HG03457 (cell line): Measurements from ENCODE around the gene MUC12.
"Not testable (repeated sequence)": the region's sequence is repeated elsewhere in the genome, so short reads cannot be mapped to it uniquely, and the experiment has no call there.

Source experiments
- ATAC-seq: cut with Tn5 transposase; IDR thresholded peaks from one replicate; pipeline ENCODE4 v1.9.1; 2021; ENCODE audit warnings: moderate number of reproducible peaks; ENCODE audit not compliant: unreplicated experiment

MUC12 gene

DNA sequence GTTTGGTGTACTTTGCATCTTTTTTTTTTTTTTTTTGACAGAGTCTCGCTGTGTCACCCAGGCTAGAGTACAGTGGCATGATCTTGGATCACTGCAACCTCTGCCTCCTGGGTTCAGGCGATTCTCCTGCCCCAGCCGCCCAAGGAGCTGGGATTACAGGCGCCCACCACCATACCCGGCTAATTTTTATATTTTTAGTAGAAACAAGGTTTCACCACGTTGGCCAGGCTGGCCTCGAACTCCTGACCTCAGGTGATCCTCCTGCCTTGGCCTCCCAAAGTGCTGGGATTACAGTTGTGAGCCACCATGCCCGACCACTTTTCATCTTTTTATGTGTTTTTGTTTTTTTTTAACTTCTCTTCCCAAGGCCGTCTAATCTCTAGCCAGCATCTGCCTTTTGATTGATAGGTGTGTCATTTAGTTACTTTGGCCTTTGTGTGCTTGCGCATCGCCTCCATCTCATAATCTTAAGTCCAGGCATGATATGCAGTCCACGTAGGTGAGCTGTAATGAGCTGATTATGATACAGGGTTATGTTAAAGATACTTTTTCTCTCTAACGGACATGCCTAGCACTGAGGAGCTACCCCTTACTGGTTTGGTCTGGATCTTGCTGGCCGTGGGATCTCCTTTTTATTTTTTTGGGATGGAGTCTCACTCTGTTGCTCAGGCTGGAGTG is 15.0 kb downstream of the MUC12 start:
- not testable (repeated sequence) for ATAC-seq

DNA sequence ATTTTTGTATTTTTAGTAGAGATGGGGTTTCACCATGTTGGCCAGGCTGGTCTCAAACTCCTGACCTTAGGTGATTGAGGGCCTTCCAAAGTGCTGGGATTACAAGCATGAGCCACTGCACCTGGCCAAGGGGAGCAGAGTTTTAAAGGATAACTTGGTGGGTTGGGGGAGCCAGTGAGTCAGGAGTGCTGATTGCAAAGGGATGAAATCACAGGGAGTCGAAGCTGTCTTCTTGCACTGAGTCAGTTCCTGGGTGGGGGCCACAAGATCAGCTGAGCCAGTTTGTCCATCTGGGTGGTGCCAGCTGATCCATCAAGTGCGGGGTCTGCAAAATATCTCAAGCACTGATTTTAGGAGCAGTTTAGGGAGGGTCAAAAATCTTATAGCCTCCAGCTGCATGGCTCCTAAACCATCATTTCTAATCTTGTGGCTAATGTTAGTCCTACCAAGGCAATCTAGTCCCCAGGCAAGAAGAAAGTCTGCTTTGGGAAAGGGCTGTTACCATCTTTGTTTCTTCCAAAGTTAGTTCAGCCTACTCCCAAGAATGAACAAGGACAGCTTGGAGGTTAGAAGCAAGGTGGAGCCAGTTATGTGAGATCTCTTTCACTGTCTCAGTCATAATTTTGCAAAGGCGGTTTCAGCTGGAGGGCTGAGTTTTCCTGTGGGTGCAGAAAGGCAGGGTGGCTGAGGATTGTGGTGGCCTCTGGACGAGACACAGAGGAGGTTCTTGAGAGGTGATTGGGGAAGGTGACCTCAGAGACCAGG is 15.8 kb downstream of the MUC12 start:
- not testable (repeated sequence) for ATAC-seq

DNA sequence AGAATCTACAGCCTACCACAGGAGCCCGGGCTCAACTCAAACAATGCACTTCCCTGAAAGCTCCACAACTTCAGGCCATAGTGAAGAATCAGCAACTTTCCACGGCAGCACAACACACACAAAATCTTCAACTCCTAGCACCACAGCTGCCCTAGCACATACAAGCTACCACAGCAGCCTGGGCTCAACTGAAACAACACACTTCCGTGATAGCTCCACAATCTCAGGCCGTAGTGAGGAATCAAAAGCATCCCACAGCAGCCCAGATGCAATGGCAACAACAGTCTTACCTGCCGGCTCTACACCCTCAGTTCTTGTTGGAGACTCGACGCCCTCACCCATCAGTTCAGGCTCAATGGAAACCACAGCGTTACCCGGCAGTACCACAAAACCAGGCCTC is 22.3 kb downstream of the MUC12 start:
- ATAC-seq, result no peak

DNA sequence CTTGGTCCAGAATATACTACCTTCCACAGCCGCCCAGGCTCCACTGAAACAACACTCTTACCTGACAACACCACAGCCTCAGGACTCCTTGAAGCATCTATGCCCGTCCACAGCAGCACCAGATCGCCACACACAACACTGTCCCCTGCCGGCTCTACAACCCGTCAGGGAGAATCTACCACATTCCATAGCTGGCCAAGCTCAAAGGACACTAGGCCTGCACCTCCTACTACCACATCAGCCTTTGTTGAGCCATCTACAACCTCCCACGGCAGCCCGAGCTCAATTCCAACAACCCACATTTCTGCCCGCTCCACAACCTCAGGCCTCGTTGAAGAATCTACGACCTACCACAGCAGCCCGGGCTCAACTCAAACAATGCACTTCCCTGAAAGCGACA is 22.9 kb downstream of the MUC12 start:
- not testable (repeated sequence) for ATAC-seq

DNA sequence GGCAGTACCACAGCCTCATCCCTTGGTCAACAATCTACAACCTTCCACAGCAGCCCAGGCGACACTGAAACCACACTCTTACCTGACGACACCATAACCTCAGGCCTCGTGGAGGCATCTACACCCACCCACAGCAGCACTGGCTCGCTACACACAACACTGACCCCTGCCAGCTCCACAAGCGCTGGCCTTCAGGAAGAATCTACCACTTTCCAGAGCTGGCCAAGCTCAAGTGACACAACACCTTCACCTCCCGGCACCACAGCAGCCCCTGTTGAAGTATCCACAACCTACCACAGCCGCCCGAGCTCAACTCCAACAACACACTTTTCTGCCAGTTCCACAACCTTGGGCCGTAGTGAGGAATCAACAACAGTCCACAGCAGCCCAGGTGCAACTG is 25.3 kb downstream of the MUC12 start:
- ATAC-seq, result not testable (repeated sequence)

DNA sequence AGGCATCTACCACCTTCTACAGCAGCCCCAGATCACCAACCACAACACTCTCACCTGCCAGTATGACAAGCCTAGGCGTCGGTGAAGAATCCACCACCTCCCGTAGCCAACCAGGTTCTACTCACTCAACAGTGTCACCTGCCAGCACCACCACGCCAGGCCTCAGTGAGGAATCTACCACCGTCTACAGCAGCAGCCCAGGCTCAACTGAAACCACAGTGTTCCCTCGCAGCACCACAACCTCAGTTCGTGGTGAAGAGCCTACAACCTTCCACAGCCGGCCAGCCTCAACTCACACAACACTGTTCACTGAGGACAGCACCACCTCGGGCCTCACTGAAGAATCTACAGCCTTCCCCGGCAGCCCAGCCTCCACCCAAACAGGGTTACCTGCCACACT is 29.2 kb downstream of the MUC12 start:
- ATAC-seq, result not testable (repeated sequence)

DNA sequence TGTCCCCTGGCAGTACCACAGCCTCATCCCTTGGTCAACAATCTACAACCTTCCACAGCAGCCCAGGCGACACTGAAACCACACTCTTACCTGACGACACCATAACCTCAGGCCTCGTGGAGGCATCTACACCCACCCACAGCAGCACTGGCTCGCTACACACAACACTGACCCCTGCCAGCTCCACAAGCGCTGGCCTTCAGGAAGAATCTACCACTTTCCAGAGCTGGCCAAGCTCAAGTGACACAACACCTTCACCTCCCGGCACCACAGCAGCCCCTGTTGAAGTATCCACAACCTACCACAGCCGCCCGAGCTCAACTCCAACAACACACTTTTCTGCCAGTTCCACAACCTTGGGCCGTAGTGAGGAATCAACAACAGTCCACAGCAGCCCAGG is 30.0 kb downstream of the MUC12 start:
- not testable (repeated sequence) for ATAC-seq

DNA sequence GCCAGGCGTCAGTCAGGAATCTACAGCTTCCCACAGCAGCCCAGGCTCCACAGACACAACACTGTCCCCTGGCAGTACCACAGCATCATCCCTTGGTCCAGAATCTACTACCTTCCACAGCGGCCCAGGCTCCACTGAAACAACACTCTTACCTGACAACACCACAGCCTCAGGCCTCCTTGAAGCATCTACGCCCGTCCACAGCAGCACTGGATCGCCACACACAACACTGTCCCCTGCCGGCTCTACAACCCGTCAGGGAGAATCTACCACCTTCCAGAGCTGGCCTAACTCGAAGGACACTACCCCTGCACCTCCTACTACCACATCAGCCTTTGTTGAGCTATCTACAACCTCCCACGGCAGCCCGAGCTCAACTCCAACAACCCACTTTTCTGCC is 30.7 kb downstream of the MUC12 start:
- ATAC-seq, result not testable (repeated sequence)

DNA sequence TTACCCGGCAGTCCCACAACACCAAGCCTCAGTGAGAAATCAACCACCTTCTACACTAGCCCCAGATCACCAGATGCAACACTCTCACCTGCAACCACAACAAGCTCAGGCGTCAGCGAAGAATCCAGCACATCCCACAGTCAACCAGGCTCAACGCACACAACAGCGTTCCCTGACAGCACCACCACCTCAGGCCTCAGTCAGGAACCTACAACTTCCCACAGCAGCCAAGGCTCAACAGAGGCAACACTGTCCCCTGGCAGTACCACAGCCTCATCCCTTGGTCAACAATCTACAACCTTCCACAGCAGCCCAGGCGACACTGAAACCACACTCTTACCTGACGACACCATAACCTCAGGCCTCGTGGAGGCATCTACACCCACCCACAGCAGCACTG is 33.0 kb downstream of the MUC12 start:
- not testable (repeated sequence) for ATAC-seq

DNA sequence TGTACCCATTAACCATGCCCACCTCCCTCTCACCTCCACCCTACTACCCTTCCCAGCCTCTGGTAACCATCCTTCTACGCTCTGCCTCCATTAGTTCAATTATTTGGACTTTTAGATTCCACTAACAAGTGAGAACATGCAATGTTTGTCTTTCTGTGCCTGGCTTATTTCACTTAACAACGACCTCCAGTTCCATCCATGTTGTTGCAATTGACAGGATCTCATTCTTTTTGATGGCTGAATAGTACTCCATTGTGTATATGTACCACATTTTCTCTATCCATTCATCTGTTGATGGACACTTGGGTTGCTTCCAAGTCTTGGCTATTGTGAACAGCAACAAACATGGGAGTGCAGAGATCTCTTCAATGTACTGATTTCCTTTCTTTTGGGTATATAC is 38.0 kb downstream of the MUC12 start:
- not testable (repeated sequence) for ATAC-seq

DNA sequence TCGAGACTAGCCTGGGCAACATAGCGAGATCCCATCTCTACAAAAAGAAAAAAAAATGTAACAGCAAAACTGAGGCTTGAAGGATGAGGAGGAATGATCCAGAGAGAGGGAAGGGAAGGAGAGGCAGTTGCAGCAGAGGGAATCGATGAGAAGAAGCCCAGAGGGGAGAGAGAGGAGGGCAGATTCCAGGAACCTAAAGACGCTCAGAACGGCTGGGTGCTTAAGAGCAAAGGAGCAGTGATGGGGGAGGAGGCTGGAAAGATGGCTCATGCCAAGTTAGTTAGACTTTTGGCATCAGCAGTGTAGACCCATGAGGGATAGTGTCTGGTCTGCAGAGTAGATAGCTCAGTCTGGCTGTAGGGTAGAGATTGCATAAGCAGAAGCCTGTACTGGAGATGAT is 40.3 kb downstream of the MUC12 start:
- ATAC-seq, result no peak

DNA sequence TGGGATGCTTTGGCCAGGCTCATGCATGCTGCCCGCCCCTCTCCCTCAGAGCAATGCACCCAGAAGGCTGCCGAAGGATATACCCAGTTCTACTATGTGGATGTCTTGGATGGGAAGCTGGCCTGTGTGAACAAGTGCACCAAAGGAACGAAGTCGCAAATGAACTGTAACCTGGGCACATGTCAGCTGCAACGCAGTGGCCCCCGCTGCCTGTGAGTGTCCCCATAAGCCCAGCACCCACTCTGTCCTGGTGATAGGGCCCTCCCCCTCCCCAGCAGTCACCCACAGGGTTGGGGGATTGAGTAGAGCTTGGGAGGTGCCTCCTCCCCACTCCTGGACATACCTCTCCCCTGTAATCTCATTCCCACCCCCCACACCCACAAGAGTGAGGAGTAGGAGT is 43.6 kb downstream of the MUC12 start:
- no peak for ATAC-seq

DNA sequence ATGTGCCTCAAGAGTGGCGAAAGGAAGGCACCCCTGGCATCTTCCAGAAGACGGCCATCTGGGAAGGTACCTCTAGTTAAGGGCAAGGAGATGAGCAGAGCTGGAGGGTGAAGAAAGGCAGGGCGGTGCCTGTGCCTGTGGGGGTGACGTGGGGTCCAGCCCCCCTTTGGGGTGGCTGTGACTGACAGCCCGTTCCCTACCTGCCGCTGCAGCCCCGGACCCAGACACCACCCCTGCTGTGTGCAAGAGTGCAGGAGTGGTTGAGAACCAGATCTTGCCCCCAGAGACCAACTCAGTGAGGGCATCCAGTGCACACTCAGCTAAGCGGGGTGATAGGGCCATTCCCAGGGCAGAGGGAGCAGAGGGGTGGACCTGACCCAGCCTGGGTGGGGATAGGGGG is 46.3 kb downstream of the MUC12 start:
- no peak for ATAC-seq

DNA sequence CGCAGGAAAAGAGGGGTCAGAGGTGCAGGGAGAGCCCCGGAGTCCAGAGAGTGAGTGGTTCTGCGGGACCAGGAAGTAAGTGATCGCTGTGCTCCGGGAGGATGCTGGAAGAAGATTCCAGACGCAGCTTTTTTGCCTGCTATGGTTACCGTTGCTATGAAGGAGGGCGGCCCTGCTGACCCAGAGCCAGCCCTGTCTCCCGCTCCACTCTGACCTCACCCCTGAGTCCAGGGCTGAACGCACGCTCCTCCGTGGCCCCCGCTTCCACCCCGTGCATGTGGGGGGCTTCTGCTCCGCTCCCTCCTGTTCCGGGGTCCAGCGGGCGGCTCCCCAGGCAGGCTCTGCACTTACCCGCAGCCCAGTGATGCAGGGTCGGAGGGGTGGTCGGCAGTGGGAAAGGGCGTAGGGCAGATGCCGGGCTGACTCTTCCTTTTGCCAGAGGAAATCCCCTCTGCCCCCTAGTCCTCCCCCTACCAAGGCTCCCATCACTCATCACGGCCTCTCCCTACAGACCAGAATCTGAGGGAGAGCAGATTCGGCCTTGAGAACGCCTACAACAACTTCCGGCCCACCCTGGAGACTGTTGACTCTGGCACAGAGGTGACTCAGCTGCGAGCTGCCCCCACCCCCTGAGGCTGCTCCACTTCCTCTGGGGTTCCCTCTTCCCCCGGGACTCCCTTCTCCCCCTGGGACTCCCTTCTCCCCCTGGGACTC is 47.9 kb downstream of the MUC12 start:
- ATAC-seq, result peak; percentile 46

DNA sequence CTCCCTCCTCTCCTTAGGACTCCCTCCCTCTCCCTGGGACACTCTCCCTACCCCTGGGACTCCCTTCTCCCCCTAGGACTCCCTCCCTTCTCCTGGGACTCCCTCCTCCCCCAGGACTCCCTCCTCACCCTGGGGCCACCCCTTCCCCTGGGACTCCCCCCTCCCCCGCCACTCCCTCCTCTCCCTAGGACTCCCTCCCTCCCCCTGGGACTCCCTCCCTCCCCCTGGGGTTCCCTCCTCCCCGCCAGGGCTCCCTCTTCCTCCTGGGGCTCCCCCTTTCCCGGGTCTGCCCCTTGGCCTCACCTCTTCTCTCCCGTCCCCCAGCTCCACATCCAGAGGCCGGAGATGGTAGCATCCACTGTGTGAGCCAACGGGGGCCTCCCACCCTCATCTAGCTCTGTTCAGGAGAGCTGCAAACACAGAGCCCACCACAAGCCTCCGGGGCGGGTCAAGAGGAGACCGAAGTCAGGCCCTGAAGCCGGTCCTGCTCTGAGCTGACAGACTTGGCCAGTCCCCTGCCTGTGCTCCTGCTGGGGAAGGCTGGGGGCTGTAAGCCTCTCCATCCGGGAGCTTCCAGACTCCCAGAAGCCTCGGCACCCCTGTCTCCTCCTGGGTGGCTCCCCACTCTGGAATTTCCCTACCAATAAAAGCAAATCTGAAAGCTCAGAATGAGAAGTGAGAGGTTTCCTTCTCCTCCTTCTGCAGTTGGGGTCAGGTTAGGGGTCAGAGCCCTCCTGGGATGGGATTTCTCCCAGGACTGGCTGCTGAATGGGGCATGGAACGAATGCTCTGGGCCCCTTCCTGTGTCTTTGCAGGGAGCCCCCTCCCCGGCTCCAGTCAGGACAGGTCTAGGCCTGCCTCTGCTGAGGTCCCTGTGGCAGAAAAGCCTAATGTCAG is 49.2 kb downstream of the MUC12 start:
- ATAC-seq, result no peak

DNA sequence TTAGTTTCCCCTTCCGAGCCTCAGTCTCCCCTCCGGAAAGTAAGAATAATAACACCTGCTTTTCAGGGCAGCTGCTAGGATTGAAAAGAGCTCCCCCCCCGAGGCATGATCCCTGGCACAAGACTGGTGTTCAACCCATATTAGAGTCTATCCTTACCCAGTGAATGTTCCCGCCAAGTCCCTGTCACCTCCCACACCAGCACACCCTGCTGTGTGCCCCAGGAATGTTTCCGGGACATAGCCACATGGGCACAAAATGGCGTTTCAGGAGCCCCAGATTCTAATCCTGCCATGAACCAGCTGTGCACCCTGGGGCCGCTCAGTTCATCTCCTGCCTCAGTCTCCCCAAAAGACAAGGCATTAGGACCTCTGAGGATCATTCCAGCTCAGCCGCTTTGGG is 51.1 kb downstream of the MUC12 start:
- ATAC-seq, result no peak

DNA sequence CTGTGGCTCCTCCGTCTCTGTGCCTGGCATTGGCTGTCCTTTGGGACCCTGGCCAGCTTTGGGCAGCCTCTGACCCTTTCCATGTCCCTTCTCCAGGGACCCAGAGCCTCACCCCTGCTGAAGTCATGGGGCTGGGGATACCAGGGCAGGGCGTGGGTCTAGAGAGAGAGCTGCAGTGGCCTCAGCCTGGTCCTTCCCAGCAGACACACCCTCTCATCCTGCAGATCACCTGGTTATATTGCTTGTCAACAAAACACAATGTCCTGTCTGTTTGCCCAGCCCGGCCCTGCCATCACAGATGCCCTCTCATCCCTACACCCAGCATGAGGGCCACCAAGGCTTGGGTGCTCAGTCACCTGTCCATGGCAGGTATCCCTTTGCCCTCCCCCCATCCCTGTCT is 52.3 kb downstream of the MUC12 start:
- no peak for ATAC-seq

DNA sequence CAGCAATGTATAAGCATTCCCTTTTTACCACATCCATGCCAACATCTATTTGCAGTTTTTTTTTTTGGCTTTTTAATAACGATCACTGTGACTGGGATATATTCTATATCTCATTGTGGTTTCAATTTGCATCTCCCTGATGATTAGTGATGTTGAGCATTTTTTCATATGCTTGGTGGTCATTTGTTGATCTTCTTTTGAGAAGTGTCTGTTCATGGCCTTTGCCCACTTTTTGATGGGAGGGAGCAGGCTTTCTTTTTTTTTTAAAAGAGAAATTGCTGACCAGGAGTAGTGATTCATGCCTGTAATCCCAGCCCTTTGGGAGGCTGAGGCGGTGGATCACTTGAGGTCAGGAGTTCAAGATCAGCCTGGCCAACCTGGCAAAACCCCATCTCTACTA is 54.5 kb downstream of the MUC12 start:
- no peak for ATAC-seq

DNA sequence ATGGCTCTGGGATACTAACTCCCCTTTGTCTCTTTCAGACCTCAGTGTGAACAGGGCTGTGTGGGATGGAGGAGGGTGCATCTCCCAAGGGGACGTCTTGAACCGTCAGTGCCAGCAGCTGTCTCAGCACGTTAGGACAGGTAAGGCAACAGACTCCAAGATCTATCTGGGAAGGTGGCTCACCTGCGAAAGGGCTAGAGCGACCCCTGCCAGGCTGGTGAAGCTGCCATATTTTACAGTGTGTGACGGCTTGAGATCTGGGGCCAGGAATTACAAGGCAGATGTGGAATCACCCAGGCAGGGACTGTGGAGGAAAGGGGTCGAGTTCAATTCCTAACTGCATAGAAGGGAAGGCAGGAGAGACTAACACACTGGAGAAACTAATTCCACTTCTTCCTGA is 61.7 kb downstream of the MUC12 start:
- no peak for ATAC-seq

DNA sequence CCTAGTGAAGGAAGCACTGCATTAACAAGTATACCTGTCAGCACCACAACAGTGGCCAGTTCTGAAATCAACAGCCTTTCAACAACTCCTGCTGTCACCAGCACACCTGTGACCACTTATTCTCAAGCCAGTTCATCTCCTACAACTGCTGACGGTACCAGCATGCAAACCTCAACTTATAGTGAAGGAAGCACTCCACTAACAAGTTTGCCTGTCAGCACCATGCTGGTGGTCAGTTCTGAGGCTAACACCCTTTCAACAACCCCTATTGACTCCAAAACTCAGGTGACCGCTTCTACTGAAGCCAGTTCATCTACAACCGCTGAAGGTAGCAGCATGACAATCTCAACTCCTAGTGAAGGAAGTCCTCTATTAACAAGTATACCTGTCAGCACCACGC is 66.6 kb downstream of the MUC12 start:
- no peak for ATAC-seq

DNA sequence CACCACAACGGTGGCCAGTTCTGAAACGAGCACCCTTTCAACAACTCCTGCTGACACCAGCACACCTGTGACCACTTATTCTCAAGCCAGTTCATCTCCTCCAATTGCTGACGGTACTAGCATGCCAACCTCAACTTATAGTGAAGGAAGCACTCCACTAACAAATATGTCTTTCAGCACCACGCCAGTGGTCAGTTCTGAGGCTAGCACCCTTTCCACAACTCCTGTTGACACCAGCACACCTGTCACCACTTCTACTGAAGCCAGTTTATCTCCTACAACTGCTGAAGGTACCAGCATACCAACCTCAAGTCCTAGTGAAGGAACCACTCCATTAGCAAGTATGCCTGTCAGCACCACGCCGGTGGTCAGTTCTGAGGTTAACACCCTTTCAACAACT is 71.9 kb downstream of the MUC12 start:
- not testable (repeated sequence) for ATAC-seq
